Hepatocyte (in vitro differentiated cells): Measurements from ENCODE around the gene SHMT2. TPM values are rescaled to one million over a fixed set of nuclear protein-coding genes. Genes with fewer than 3 reads are reported as not detected.

ENCODE experiments used
- DNase-seq: peaks from one replicate; pipeline ENCODE4 v3.0.0-alpha.2; 2016; ENCODE audit warnings: low spot score
- H2AFZ ChIP-seq: fragments of 200-600 bp; sonication (generic); 2 replicates; pipeline ENCODE4 v1.6.0; 2016; ENCODE audit warnings: antibody characterized with exemption, mild to moderate bottlenecking
- H3K27ac ChIP-seq: fragments of 200-600 bp; sonication (generic); 2 replicates; pipeline ENCODE4 v1.5.1; 2016; ENCODE audit warnings: mild to moderate bottlenecking
- H3K27me3 ChIP-seq: fragments of 200-600 bp; sonication (generic); 2 replicates; pipeline ENCODE4 v1.6.1; 2016
- H3K36me3 ChIP-seq: fragments of 200-600 bp; sonication (generic); replicated peaks from 2 replicates; pipeline ENCODE4 v1.5.1; 2016; ENCODE audit warnings: low read depth; ENCODE audit not compliant: insufficient read depth
- H3K4me1 ChIP-seq: fragments of 200-600 bp; sonication (generic); 2 replicates; pipeline ENCODE4 v1.5.1; 2016; ENCODE audit warnings: mild to moderate bottlenecking, moderate library complexity; ENCODE audit not compliant: insufficient read depth
- H3K4me2 ChIP-seq: fragments of 200-600 bp; sonication (generic); 2 replicates; pipeline ENCODE4 v1.6.0; 2016
- H3K4me3 ChIP-seq: fragments of 200-600 bp; sonication (generic); 2 replicates; pipeline ENCODE4 v1.5.1; 2016; ENCODE audit warnings: mild to moderate bottlenecking
- H3K79me2 ChIP-seq: fragments of 200-600 bp; sonication (generic); 2 replicates; pipeline ENCODE4 v1.6.0; 2017; ENCODE audit warnings: mild to moderate bottlenecking
- H3K9me2 ChIP-seq: fragments of 200-600 bp; sonication (generic); replicated peaks from 2 replicates; pipeline ENCODE4 v1.6.0; 2017; ENCODE audit warnings: mild to moderate bottlenecking; ENCODE audit not compliant: insufficient read depth
- H3K9me3 ChIP-seq: fragments of 200-600 bp; sonication (generic); 2 replicates; pipeline ENCODE4 v1.5.1; 2016; ENCODE audit warnings: low read depth, mild to moderate bottlenecking
- H4K20me1 ChIP-seq: fragments of 200-600 bp; sonication (generic); 2 replicates; pipeline ENCODE4 v1.6.0; 2016; ENCODE audit warnings: mild to moderate bottlenecking; ENCODE audit not compliant: insufficient read depth, poor library complexity, severe bottlenecking
- EZH2 ChIP-seq: fragments of 200-600 bp; sonication (generic); IDR thresholded peaks from 2 replicates; pipeline ENCODE4 v1.6.1; 2016; ENCODE audit warnings: antibody characterized with exemption, mild to moderate bottlenecking, borderline replicate concordance
- EZH2phosphoT487 ChIP-seq: fragments of 200-600 bp; sonication (generic); IDR thresholded peaks from one replicate; pipeline ENCODE4 v1.6.1; 2018; ENCODE audit warnings: antibody characterized with exemption, mild to moderate bottlenecking, low read depth, moderate library complexity; ENCODE audit not compliant: unreplicated experiment, severe bottlenecking
- WGBS: methylation state at CpG from one replicate; pipeline ENCODE4 v1.1.6; 2016; ENCODE audit warnings: low lambda C conversion rate; ENCODE audit errors: missing lambda C conversion rate; 5-methylcytosine and 5-hydroxymethylcytosine counted together
- polyA plus RNA-seq: library from polyadenylated mRNA; unstranded; fragments of >200 nt; fragmentation: Nextera tagmentation; extraction: Ambion mirVana; gene quantifications from 2 replicates; pipeline ENCODE4 v1.2.1, GENCODE V29; 2016
- total RNA-seq: library from RNA; depleted of rRNA; stranded (reverse); fragments of >200 nt; gene quantifications from 2 replicates; pipeline ENCODE4 v1.2.3, GENCODE V29; 2014
- TF ChIP-seq, protein P1 (sequence below): fragments of 200-600 bp; sonication (generic); IDR thresholded peaks from 2 replicates; pipeline ENCODE4 v1.5.1; 2016; ENCODE audit warnings: antibody characterized with exemption, mild to moderate bottlenecking; ENCODE audit not compliant: poor library complexity

The SHMT2 gene
- total and polyA plus RNA-seq, 2 experiments from 2014 or later = 126 to 168 TPM

DNA sequence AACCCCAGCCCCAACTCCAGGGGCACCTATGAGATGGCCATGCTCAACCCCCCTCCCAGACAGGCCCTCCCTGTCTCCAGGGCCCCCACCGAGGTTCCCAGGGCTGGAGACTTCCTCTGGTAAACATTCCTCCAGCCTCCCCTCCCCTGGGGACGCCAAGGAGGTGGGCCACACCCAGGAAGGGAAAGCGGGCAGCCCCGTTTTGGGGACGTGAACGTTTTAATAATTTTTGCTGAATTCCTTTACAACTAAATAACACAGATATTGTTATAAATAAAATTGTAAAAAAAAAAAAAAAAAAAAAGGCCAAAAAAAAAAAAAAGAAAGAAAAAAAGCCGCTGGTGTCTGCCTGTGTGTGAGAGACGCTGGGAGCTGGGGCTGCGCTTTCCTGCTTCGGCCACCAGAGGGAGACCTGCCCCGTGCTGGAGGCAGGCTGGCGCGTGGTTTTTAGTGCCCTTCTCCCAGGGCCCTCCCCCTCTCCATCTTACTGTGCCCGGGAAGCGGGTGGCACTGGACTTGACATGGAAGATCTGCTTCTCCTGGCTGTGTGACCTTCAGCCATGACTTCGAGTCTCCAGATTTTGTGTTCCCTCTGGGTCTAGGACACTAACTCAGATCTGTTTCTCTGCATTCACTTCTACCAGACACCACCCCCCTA lies 16.3 kb upstream of the SHMT2 start:
- Histone ChIP-seq H3K9me3 (no peaks in the 10 kb centered on the region), H2AFZ (no peak overlapping the region), H3K9me2 (no peaks in the 10 kb centered on the region), H3K27me3 (peaks cover 35% of the 10 kb centered on the region), H3K4me3 (no peak overlapping the region), H3K79me2 (no peaks in the 10 kb centered on the region), H4K20me1 (no peaks in the 10 kb centered on the region), H3K27ac (peak overlapping the region; percentile 35), H3K4me1 (peaks cover 24% of the 10 kb centered on the region), H3K4me2 (no peak overlapping the region), H3K36me3 (no peaks in the 10 kb centered on the region)
- TF ChIP-seq, protein P1, sequence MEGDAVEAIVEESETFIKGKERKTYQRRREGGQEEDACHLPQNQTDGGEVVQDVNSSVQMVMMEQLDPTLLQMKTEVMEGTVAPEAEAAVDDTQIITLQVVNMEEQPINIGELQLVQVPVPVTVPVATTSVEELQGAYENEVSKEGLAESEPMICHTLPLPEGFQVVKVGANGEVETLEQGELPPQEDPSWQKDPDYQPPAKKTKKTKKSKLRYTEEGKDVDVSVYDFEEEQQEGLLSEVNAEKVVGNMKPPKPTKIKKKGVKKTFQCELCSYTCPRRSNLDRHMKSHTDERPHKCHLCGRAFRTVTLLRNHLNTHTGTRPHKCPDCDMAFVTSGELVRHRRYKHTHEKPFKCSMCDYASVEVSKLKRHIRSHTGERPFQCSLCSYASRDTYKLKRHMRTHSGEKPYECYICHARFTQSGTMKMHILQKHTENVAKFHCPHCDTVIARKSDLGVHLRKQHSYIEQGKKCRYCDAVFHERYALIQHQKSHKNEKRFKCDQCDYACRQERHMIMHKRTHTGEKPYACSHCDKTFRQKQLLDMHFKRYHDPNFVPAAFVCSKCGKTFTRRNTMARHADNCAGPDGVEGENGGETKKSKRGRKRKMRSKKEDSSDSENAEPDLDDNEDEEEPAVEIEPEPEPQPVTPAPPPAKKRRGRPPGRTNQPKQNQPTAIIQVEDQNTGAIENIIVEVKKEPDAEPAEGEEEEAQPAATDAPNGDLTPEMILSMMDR = peak; percentile 91
- TF ChIP-seq EZH2phosphoT487 = no peak
- TF ChIP-seq EZH2 = no peak
- peak; percentile 91 for DNase-seq
- 22% methylated on average over 15 of the region's 16 CpGs for WGBS

DNA sequence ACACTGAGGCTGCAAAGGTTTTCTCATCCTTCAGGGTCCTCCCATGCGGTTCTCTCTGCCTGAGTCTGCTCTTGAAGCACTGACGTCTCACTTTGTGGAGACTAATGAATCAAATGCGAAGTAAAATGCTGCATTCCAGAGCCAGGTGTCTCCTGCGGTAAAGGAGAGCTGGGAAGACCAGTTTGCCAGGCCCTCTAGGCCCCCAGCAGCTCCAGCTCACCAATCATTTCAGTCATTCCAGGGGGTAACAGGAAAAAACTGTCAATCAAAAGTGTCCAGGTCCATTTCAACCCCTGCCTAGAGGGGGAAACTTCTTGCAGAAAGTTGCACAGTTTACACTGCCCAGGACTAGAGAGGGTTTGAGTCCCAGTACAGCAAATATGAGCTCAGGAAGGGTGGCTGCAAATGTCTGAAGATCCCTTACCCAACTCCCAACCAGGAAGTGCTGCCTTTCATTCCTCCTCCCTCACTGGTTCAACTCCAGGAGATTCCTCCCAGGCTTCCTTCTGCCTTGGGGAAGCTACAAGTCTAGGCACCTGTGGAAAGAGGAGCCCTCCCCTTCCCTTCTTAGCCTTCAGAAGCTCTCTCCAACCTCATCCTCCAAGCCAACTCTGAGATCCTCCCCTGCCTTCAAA lies 15.6 kb upstream of the SHMT2 start:
- WGBS = 75% methylated on average over 4 of the region's 4 CpGs
- Histone ChIP-seq H3K9me3 (no peaks in the 10 kb centered on the region), H3K79me2 (no peaks in the 10 kb centered on the region), H2AFZ (no peak overlapping the region), H3K27ac (peak overlapping the region; percentile 35), H3K9me2 (no peaks in the 10 kb centered on the region), H3K4me3 (no peak overlapping the region), H3K4me1 (peaks cover 24% of the 10 kb centered on the region), H3K36me3 (no peaks in the 10 kb centered on the region), H3K27me3 (peaks cover 42% of the 10 kb centered on the region), H3K4me2 (no peak overlapping the region), H4K20me1 (no peaks in the 10 kb centered on the region)
- TF ChIP-seq EZH2 = no peak
- DNase-seq = no peak

DNA sequence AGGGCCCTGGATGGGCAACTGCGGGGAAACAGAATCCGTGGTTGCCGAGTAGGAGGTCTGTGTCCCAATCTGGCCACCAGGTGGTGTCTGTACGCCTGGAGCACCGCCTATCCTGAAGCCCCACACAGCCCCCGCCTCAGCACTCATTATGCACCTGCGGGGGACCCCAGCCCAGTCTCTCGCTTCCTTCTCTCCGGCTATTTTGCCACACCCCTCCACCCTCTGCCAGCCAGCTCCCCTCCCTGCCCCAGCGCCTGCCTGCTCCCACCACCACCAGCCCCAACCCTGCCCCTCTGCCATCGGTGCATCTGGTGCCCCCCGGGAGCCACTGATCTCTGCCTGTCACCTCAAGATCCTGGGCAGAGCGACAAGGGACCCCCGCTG lies 15.1 kb upstream of the SHMT2 start:
- Histone ChIP-seq H3K36me3 (no peaks in the 10 kb centered on the region), H3K4me3 (no peak overlapping the region), H4K20me1 (no peaks in the 10 kb centered on the region), H3K9me3 (no peaks in the 10 kb centered on the region), H3K4me2 (no peak overlapping the region), H3K27ac (no peak overlapping the region), H3K79me2 (no peaks in the 10 kb centered on the region), H2AFZ (no peak overlapping the region), H3K4me1 (peaks cover 29% of the 10 kb centered on the region), H3K27me3 (peaks cover 47% of the 10 kb centered on the region), H3K9me2 (no peaks in the 10 kb centered on the region)
- 11% methylated on average over 10 of the region's 14 CpGs for WGBS
- no peak for TF ChIP-seq EZH2phosphoT487
- TF ChIP-seq, protein P1 = peak; percentile 61
- peak; percentile 82 for DNase-seq

DNA sequence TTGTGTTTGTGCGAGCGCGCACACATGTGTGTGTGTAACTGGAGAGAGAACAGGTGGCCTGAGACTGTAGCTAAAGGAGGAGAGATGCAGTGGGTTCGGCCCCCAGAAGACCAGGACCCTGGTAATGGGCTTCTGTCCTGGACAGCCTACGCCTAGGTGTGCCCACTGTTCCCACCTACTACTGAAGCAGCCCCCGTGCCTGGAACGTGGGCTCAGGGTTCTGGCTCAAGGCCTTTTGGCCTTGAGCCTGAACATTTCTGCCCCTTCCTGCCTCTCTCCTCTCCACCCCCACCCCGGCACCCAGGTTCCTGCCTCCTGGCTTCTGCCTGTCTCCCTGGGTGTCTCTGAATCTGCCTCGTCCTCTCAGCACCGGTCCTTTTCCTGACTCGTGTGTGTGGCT lies 14.4 kb upstream of the SHMT2 start:
- Histone ChIP-seq H4K20me1 (no peaks in the 10 kb centered on the region), H3K36me3 (no peaks in the 10 kb centered on the region), H3K27me3 (peaks cover 53% of the 10 kb centered on the region), H3K9me3 (no peaks in the 10 kb centered on the region), H2AFZ (no peak overlapping the region), H3K9me2 (no peaks in the 10 kb centered on the region), H3K27ac (no peak overlapping the region), H3K4me1 (peaks cover 36% of the 10 kb centered on the region), H3K4me2 (no peak overlapping the region), H3K79me2 (no peaks in the 10 kb centered on the region), H3K4me3 (no peak overlapping the region)
- 64% methylated on average over 11 of the region's 11 CpGs for WGBS
- DNase-seq = no peak
- TF ChIP-seq, protein P1 = no peak
